HG02759 (cell line): ENCODE results near the gene MRPL57.
A peak's percentile ranks its signal among the peaks of the same experiment; 100 is the strongest.
"Not testable (repeated sequence)": the region's sequence is repeated elsewhere in the genome, so short reads cannot be mapped to it uniquely, and the experiment has no call there.

Experiments used
- ATAC-seq: cut with Tn5 transposase; IDR thresholded peaks from one replicate; pipeline ENCODE4 v1.9.1; 2021; ENCODE audit warnings: mild to moderate bottlenecking, moderate library complexity; ENCODE audit not compliant: unreplicated experiment

Gene MRPL57

GRCh38 chr13:21194756-21195155 is 18.3 kb downstream of the MRPL57 start:
- ATAC-seq = not testable (repeated sequence)

DNA sequence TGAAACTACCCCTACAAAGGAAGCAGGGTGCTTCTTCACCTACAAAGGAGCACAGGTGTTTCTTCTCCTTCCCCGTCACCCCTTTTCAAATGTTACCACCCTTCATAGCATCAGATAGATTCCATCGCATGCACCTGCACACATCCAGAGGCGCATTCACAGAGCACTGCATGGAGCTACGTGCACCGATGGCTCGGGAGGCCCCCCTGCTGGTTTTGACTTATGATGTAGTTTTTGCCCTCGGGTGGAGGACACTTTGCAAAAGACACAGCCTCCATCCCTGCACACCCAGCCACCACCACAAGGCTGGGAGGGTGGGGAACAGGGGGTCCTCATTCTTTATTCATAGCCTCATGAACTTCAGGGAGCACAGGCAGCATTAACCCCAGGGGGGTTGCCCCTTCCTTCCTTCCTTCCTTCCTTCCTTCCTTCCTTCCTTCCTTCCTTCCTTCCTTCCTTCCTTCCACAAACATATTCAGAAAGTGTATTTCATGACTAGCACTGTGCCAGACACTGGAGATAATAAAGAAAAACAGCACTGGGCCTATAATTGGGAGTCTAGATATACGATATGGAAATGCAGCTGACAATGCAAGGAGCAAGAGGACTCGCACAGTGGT is 21.3 kb downstream of the MRPL57 start:
- not testable (repeated sequence) for ATAC-seq

DNA sequence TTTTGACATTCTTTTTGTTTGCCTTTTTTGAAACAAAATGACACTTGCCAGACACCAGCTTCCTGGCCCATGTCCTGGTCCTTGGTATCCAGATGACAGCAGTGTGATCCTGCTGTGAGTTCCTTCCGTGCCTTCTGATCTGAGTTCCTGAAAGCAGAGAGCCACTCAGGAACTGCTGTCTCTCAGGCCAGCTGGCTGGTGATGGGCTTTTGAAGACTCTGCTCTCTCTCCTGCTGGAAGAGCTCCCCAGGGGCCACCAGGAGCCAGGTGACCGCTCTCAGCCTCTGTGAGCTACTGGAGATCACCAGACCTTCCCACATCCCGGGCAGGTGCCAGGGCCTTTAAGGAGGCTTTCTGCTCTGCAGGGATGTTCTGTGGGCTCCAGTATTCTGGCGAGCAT is 21.9 kb downstream of the MRPL57 start:
- ATAC-seq = not testable (repeated sequence)

- not testable (repeated sequence) for ATAC-seq
Observed at GRCh38 chr13:21201456-21202190, 25.2 kb downstream of the MRPL57 start.

DNA sequence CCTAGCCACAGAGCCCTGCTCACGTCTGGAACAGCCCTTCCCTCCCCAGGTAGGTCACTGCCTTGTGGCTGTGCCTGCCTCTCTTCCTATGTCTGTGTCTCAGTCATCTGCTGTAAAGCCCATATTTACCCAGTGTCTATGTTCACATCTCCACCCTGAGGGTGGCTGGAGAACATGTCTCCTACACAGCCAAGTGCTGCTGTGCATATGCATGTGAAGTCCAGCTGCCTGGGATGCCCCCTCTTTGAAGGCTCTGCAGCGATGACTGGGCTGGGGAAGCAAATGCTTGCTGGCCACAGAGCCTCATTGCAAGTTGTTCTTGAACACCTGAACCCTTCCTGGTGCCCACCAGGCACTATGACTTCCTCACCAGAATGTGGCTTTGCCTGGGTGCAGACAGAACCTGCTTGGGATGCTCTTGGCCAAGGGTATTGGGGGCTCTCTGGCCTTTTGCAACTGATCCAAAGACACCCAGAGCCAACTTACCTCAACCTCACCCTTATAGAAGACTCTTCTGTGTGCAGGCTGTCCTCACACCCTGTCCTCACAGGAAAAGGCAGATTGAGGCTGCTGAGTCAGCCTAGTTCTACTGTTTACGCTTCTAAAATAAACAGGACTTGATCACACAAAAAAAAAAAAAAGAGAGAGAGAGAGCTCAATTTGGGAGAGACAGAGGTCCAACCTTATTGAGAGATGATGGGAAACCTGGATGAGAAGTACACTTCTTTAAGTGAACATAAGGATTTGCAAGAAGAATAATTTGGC is 26.5 kb downstream of the MRPL57 start:
- ATAC-seq = no peak

- ATAC-seq = no peak
Observed at GRCh38 chr13:21208652-21209154, 32.2 kb downstream of the MRPL57 start.

DNA sequence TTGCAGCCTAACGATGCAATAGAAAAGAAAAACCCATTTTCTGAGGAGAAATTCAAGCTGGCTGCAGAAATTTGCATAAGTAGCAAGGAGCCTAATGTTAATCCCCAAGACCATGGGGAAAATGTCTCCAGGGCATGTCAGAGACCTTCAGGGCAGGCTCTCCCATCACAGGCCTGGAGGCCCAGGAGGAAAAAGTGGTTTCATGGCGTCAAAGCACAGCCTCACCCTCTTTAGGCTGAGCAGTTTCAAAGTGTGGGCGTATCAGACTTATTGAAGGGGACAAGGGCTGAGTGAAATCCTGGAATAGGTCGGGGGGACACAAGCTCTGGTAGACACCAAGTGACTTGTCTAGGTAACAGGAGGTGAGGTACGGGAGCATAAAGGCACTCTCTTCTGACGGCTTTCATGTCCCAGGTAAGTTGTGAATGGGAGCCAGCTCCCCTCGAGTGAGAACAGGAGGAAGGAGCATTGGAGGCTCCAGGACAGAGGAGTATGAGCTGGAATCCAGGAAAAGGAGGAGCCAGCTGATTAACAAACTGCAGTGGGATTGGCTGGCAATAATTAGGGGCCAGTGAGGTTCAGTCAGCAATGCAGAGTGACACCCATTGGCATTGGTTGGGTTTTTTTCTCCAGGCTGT is 35.8 kb downstream of the MRPL57 start:
- no peak for ATAC-seq

DNA sequence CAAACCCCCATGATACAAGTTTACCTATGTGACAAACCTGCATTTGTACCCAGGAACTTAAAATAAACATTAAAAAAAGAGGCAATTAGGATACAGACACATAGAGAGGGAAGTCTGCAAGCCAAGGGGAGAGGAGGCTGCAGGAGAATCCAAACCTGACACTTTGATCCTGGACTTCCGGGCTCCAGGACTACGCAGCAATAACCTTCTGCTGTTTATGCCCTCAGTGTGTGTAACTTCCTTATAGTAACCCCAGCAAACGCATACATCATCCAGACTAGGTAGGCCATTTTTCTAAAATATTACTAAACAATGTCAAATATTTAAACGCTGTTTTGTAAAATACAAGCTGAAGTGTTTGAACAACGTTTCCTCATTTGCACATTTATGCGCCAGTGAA is 39.0 kb downstream of the MRPL57 start:
- ATAC-seq = not testable (repeated sequence)

GRCh38 chr13:21216332-21216731 is 39.9 kb downstream of the MRPL57 start:
- ATAC-seq = no peak

DNA sequence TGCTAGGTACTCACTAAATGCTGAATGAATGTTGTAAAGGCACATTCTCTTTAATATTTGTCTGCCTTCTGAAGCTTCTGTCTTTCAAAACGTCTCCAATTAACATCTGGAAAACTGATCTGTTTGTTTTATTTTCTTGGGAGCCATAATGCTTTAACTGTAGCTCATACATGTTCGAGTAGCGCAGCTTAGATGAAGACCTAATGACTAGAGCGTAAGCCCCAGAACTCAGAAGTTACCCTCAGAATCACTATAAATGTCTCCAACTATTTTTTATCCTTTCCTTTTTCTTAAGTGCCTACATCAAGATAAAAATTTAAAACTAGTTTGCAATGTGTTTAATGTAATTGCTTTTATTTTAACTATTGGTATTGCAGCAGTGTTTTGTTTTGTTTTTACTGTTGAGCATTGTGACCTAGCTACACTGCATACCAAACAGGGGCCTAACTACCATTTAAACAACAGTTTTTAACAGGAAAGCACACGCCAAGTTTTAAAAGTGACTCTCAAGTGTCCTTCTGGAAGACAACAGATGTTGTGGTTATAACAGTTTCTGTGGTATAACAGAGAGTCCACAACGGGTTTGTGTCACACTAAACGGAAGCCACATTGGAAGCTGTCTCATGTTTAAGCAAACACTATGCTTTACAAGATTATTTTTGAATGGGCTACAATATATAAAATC is 42.0 kb downstream of the MRPL57 start:
- peak; percentile 99 for ATAC-seq

DNA sequence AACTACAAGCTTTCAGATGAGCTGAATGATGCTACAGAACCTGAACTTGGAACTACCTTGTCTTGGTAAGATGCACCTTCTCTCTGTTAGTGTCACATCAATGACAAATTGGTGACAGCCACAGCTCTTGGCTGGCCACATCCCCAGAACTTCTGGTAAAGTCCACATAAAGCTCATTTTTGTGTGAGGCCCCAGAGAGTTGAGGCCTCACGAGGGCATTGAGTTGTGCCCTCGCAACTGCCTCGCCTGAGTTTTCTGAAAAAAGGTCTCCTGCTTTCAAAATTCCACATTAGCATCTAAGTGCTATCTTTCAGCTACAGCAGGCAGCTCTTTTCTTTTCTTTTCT is 42.6 kb downstream of the MRPL57 start:
- no peak for ATAC-seq

- ATAC-seq = not testable (repeated sequence)
Observed at GRCh38 chr13:21219716-21220115, 43.3 kb downstream of the MRPL57 start.

DNA sequence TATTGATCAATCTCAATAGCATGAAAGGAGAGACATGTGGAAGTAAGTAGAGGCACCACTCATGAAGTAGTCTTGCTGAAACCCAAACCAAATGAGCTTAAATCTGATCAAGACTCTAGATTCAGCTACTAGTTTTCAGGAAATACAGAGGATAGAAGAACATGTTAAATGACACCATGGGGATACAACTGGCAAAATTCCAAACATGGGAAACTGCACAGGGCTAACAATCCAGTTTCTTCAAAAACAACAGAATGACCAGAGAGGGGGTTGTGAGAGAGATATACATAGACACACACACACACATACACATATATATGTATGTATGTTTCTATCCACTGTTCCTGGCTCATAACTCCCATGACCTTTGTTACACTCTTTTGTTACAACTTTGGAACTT is 44.8 kb downstream of the MRPL57 start:
- no peak for ATAC-seq

GRCh38 chr13:21225082-21225481 is 48.6 kb downstream of the MRPL57 start:
- no peak for ATAC-seq

DNA sequence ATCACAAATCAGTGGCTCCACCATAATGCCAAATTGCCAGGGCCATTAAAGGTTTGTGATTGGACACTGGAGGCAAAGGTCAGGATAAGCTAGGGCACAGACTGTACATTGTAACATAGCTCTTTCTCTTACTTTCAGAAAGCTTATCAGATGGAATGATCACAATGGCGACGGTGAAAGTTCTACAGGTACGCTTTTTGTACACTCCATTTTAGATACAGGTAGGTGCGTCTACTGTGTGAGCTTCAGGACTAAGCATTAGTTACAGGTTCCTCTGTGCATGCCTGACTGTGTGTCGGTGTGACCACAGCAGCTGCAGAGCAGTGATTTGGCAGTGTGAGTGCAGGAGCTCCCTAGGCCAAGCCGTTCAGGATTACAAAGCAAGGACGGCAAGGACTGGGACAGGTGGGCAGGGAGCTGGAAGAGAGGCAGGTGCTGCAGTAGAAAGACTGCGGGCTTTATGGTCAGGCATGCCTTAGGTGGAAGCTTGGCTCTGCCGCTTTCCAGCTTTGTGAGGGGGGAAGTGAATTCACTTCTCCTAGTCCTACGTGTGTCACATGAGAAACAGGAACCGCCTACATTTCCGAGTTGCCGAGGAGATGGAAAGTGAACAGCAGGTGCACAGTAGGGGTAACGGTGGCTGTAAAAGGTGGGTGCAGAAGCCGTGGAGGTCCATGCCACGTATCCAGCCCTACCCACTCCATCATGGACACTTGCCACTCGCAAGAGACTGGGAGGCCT is 49.6 kb downstream of the MRPL57 start:
- no peak for ATAC-seq

DNA sequence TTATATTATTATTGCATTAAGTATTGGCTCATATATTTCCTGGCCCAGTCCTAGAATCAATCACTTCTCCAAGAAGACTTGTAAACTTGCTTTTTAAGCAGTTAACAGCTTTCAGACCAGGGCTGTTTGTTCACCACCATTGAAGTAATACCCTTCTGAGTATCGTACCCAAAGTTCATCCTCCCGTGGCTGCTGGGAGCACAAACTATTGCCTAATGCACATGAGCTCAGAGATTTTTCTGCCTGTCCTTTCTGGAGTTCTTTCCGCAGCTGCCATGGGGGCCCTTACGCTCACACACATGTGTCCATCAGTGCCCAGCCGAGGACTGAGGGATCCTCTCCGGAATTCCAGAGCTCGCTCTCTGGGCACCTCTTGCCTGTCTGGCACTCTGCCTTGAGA is 51.5 kb downstream of the MRPL57 start:
- no peak for ATAC-seq
